ENCODE data around the gene RAD51B.

RAD51B gene

DNA sequence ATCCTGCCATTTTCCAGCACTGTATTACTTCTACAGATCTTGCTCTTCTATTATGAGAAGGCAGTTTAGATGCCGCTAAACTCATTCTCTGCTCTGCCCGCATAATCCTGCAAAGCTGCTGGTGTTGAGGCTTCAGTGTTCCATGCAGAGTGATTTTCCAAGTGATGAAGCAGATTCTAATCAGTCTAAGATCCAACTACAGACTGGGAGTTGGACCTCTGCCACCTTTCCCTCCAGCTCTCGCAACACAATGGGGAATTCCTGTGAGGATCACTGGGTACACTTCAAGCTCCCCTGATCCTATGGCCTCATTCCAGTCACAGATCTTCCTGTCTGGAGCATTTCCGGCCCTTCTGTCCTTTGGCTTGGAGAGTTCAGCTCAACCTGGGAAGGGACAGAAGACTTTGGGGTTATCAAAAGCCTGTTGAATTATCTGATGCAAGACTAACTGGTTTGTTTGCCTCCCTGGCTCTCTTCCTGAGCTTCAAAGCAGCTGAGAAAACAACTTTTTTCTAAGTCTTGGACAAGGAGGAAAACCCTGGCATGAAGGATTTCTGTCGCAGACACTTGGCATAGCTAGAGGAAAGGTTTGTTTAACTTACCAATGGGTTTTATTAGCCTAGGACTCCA, 639.4 kb downstream of the RAD51B start:
- H3K27me3 ChIP-seq (ENCODE audit: insufficient read depth, poor library complexity, severe bottlenecking), result no peaks in the 10 kb centered on the region
- no peak overlapping the region for H3K4me3 ChIP-seq (replicated peaks; ENCODE audit: insufficient read depth, low read length)
- DNase-seq (ENCODE audit: low read depth in 1 of 2, low spot score in 1 of 2), result no peak
- H3K27ac ChIP-seq (replicated peaks), result no peak overlapping the region
- TF ChIP-seq GABPA (IDR thresholded peaks at IDR 0.05; ENCODE audit: low read depth), result no peak
- TF ChIP-seq CTCF (IDR thresholded peaks at IDR 0.05; ENCODE audit: insufficient read depth, low read length), result no peak
- TF ChIP-seq REST (IDR thresholded peaks at IDR 0.05; ENCODE audit: insufficient replicate concordance, low read depth), result no peak
- TF ChIP-seq POLR2AphosphoS5 (IDR thresholded peaks at IDR 0.05; ENCODE audit: low read depth), result no peak
- TF ChIP-seq SPI1 (IDR thresholded peaks at IDR 0.05; ENCODE audit: borderline replicate concordance, low read depth), result no peak

DNA sequence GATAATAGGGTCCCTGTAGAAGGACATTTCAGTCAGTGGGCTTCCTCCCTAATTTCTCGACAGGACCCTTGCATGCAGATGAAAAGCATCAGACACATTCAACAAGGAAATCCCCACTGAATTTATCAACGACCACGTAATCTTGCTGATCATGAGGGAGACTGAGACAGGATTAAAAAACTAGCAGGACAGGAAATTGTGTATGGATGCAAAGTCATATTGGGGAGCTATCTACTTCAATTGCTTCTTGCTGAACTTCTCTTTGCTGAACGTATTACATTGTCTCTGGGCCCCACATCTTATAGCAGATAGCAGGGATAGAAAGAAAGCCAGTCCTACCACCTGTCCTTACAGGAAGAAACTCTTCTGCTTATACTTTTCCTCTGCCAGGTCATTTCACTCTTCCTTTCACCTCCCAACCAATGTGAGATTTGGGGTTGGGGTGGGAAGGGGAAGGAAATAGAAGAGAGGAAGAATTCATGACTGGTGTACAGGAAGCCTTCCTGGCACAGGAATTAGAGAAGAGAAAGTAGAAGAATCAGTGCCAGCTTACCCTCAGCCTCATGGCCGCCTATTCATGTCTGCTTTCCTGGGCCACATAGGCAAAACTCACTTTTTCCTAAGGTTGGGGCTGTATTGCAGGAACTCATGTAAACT, 640.0 kb downstream of the RAD51B start:
- Histone ChIP-seq H3K27me3 (ENCODE audit: insufficient read depth, poor library complexity, severe bottlenecking) (no peaks in the 10 kb centered on the region), H3K27ac (replicated peaks) (no peak overlapping the region), H3K4me3 (replicated peaks; ENCODE audit: insufficient read depth, low read length) (no peak overlapping the region)
- no peak for DNase-seq (ENCODE audit: low read depth in 1 of 2, low spot score in 1 of 2)
- TF ChIP-seq GABPA (IDR thresholded peaks at IDR 0.05; ENCODE audit: low read depth) (no peak), SPI1 (IDR thresholded peaks at IDR 0.05; ENCODE audit: borderline replicate concordance, low read depth) (no peak), POLR2AphosphoS5 (IDR thresholded peaks at IDR 0.05; ENCODE audit: low read depth) (no peak)

- Histone ChIP-seq H3K27me3 (ENCODE audit: insufficient read depth, poor library complexity, severe bottlenecking) (no peaks in the 10 kb centered on the region), H3K4me3 (replicated peaks; ENCODE audit: insufficient read depth, low read length) (no peak overlapping the region), H3K27ac (replicated peaks) (no peak overlapping the region)
- no peak for DNase-seq (ENCODE audit: low read depth in 1 of 2, low spot score in 1 of 2)
- no peak for TF ChIP-seq POLR2AphosphoS5 (IDR thresholded peaks at IDR 0.05; ENCODE audit: low read depth)
- TF ChIP-seq GABPA (IDR thresholded peaks at IDR 0.05; ENCODE audit: low read depth), result no peak
- no peak for TF ChIP-seq CTCF (IDR thresholded peaks at IDR 0.05; ENCODE audit: insufficient read depth, low read length)
- no peak for TF ChIP-seq SPI1 (IDR thresholded peaks at IDR 0.05; ENCODE audit: borderline replicate concordance, low read depth)
Observed at GRCh38 chr14:68460541-68460940, 641.0 kb downstream of the RAD51B start.

GRCh38 chr14:68461086-68461485, 641.5 kb downstream of the RAD51B start:
- DNase-seq (ENCODE audit: low read depth in 1 of 2, low spot score in 1 of 2), result no peak
- no peak overlapping the region for H3K27ac ChIP-seq (replicated peaks)
- TF ChIP-seq GABPA (IDR thresholded peaks at IDR 0.05; ENCODE audit: low read depth), result no peak
- no peak for TF ChIP-seq REST (IDR thresholded peaks at IDR 0.05; ENCODE audit: insufficient replicate concordance, low read depth)
- no peak for TF ChIP-seq CTCF (IDR thresholded peaks at IDR 0.05; ENCODE audit: insufficient read depth, low read length)
- no peak for TF ChIP-seq POLR2AphosphoS5 (IDR thresholded peaks at IDR 0.05; ENCODE audit: low read depth)
- no peak for TF ChIP-seq SPI1 (IDR thresholded peaks at IDR 0.05; ENCODE audit: borderline replicate concordance, low read depth)
- no peak overlapping the region for H3K4me3 ChIP-seq (replicated peaks; ENCODE audit: insufficient read depth, low read length)
- no peaks in the 10 kb centered on the region for H3K27me3 ChIP-seq (ENCODE audit: insufficient read depth, poor library complexity, severe bottlenecking)

Measured in HL-60 (cell line).